Muscle layer of duodenum (tissue), 2 donors: ENCODE results near the gene TRIM49.
"Not testable (repeated sequence)": the region's sequence is repeated elsewhere in the genome, so short reads cannot be mapped to it uniquely, and the experiment has no call there.

Source experiments
- H3K27ac ChIP-seq: one replicate; pipeline ENCODE4 v1.7.0; 2013; ENCODE audit warnings: mild to moderate bottlenecking, low read length
- H3K27me3 ChIP-seq: one replicate; pipeline ENCODE4 v1.7.0; 2013; ENCODE audit warnings: low read depth, mild to moderate bottlenecking, control low read depth, low read length
- H3K36me3 ChIP-seq, 2 donors: one replicate each; pipeline ENCODE4 v1.7.0; 2013; ENCODE audit warnings: low read length in 2 of 2, control low read depth in 1 of 2, mild to moderate bottlenecking in 1 of 2; ENCODE audit not compliant: insufficient read depth in 2 of 2, control insufficient read depth in 1 of 2
- H3K4me1 ChIP-seq, 2 donors: one replicate each; pipeline ENCODE4 v1.7.0; 2013; ENCODE audit warnings: low read length in 2 of 2, mild to moderate bottlenecking in 2 of 2, control low read depth in 1 of 2, moderate library complexity in 1 of 2; ENCODE audit not compliant: insufficient read depth in 2 of 2, control insufficient read depth in 1 of 2
- H3K4me3 ChIP-seq, 2 donors: one replicate each; pipeline ENCODE4 v1.7.0; 2013; ENCODE audit warnings: low read length in 2 of 2, low read depth in 1 of 2, mild to moderate bottlenecking in 1 of 2
- H3K9me3 ChIP-seq, 2 donors: one replicate each; pipeline ENCODE4 v1.7.0; 2013; ENCODE audit warnings: low read length in 2 of 2, control low read depth in 1 of 2, mild to moderate bottlenecking in 1 of 2; ENCODE audit not compliant: control insufficient read depth in 1 of 2
- donor health status: healthy.

Gene TRIM49

DNA sequence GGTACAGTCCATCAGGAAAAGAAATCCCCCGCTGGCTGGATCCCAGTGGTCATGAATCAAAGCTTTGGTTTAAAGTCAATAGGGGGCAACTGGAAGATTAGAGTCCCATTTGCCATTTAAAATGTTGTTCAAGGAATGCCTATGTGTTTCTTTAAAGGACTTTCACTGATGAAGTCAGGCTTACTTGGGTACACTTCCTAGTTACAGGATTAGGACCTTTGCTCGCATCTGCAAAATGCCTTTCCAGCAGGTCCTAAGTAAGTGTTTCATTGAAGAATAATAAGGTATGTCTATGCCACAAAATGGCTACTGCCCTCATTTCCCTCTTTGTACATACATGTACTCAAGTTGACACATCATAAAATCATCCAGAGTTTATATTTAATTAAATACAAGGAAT, at the start of gene TRIM49:
TSS of gene TRIM49 (minus strand) at position 101 of the 400 bp plus-strand sequence. CDS start 4,106 bp downstream, outside the sequence.
- H3K27ac ChIP-seq, H3K36me3 ChIP-seq, H3K4me1 ChIP-seq, H3K9me3 ChIP-seq, H3K27me3 ChIP-seq, H3K4me3 ChIP-seq: not testable (repeated sequence)

- not testable (repeated sequence) for H3K4me3 ChIP-seq, H3K27me3 ChIP-seq
Measured at GRCh38 chr11:89826694-89827093, 18.3 kb upstream of the TRIM49 start.

DNA sequence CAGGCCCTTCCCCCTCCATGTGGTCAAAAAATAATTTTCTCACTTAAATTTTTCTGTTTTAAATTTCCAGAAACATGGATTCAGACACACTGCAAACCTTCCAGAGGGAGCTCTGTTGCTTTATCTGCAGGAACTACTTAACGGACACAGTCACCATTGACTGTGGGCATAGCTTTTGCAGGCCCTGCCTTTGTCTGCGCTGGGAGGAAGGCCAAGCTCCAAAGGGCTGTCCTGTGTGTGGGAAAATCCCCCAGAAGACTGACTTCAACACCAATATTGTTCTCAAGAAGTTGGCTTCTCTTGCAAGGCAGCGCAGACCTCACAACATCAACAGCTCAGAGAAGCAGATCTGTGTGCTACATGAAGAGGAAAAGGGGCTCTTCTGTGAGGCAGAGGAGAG, 11.6 kb upstream of the TRIM49 start:
- not testable (repeated sequence) for H3K4me1 ChIP-seq, H3K27me3 ChIP-seq, H3K4me3 ChIP-seq, H3K36me3 ChIP-seq, H3K9me3 ChIP-seq, H3K27ac ChIP-seq

More at GRCh38 chr11:89826694-89827093, 18.3 kb upstream of the TRIM49 start:
- not testable (repeated sequence) for H3K27ac ChIP-seq, H3K4me1 ChIP-seq, H3K36me3 ChIP-seq, H3K9me3 ChIP-seq

DNA sequence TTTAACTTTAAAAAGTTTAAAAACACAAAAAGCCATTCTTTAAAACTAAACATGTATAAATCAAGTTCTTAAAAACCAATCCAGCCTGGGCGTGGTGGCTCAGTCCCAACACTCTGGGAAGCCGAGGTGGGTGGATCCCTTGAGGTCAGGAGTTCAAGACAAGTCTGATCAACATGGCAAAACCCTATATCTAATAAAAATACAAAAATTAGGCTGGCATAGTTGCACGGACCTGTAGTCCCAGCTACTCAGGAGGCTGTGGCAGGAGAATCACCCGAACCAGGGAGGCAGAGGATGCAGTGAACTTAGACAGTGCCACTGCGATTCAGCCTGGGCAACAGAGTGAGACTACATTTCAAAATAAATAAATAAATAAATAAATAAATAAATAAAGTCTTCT, 5.2 kb upstream of the TRIM49 start:
- H3K4me3 ChIP-seq, H3K27me3 ChIP-seq, H3K27ac ChIP-seq, H3K4me1 ChIP-seq, H3K36me3 ChIP-seq, H3K9me3 ChIP-seq: not testable (repeated sequence)

DNA sequence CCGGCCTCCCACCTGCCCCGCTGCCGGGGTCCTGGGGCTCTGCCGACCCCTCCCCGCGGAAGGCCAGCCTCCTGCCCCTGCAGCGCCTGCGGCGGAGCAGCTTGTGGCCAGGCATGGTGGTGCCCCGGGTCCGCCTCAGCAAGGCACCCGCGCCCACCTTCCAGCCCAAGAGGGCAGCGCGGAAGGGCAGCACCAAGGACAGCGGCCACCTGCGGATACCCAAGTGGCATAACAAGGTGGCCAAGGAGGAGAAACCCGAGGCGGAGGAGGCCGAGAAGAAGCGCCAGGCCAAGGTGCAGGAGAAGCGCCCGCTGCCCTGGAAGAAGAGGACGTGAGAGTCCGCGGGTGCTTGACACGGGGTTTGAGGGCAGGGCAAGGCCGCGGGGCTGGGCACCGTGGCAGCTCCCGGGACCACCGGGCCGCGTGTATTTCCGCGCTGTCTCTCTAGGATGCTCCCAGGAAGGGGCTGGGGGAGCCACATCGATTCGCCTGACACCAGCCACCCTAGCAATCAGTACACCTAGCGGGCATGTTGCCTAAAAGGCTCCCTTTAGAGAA, 20.8 kb downstream of the TRIM49 start:
- not testable (repeated sequence) for H3K4me3 ChIP-seq, H3K36me3 ChIP-seq, H3K27me3 ChIP-seq, H3K9me3 ChIP-seq, H3K4me1 ChIP-seq, H3K27ac ChIP-seq

DNA sequence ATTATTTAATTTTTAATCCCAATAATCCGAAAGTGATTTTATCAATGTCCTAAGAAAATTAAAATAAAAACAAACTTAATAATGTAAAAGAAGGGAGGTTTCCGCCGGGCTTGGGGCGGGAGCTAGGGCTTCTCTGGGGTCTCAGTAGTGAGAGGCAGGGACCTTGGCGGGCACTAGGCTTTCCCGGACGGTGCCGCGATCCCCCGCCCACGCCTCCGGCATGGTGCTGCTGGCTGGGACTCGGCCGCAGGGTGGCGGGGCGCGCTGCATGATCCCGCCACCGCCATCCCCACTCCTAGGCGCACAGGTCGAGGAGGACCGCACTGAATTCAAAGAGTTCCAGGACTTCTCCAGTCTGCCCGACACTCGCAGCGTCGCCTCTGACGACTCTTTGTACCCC, 22.6 kb downstream of the TRIM49 start:
- not testable (repeated sequence) for H3K27ac ChIP-seq, H3K4me1 ChIP-seq, H3K9me3 ChIP-seq, H3K27me3 ChIP-seq, H3K36me3 ChIP-seq, H3K4me3 ChIP-seq

- not testable (repeated sequence) for H3K27me3 ChIP-seq, H3K9me3 ChIP-seq, H3K27ac ChIP-seq, H3K36me3 ChIP-seq, H3K4me3 ChIP-seq, H3K4me1 ChIP-seq
Measured at GRCh38 chr11:89750822-89751221, 57.6 kb downstream of the TRIM49 start.
